Measurements from ENCODE around the gene NKX1-1.

DNA sequence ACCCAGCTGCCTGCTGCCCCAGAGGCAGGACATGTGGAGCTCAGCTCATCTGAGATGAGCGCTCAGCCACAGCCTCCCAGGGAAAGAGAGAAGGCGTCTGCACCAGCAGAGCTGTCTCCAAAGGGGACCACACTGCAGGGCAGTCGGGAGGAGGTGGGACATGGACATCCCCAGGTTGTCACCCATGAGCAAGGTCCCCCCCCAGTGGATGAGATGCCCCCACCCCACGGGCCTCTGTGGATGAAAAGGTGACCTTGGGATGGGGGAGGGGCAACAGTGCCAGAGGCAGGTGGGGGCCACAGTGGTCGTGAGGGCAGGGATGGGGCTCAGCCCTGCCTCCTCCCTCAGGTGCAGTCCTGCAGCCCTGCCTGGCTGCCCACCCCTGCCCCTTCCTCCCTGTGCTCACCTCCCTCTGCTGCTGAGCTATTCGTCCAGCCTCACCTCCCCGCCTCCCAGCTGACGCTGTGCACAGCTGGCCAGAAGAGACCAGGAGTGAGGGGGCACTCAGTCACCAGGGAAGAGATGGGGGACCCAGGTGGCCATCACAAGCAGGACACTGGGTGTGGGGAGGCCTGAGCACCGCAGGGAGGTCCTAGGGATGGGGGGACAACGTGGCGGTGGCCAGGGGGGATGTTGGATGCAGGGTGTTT is 9.3 kb downstream of the NKX1-1 start:
- TF ChIP-seq, protein P1, sequence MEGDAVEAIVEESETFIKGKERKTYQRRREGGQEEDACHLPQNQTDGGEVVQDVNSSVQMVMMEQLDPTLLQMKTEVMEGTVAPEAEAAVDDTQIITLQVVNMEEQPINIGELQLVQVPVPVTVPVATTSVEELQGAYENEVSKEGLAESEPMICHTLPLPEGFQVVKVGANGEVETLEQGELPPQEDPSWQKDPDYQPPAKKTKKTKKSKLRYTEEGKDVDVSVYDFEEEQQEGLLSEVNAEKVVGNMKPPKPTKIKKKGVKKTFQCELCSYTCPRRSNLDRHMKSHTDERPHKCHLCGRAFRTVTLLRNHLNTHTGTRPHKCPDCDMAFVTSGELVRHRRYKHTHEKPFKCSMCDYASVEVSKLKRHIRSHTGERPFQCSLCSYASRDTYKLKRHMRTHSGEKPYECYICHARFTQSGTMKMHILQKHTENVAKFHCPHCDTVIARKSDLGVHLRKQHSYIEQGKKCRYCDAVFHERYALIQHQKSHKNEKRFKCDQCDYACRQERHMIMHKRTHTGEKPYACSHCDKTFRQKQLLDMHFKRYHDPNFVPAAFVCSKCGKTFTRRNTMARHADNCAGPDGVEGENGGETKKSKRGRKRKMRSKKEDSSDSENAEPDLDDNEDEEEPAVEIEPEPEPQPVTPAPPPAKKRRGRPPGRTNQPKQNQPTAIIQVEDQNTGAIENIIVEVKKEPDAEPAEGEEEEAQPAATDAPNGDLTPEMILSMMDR (IDR thresholded peaks at IDR 0.05; ENCODE audit: poor library complexity, severe bottlenecking): no peak
- TF ChIP-seq POLR2AphosphoS5 (IDR thresholded peaks at IDR 0.05) (no peak), TAF1 (IDR thresholded peaks at IDR 0.05; ENCODE audit: low read depth) (no peak)
- TF ChIP-seq, protein P2, sequence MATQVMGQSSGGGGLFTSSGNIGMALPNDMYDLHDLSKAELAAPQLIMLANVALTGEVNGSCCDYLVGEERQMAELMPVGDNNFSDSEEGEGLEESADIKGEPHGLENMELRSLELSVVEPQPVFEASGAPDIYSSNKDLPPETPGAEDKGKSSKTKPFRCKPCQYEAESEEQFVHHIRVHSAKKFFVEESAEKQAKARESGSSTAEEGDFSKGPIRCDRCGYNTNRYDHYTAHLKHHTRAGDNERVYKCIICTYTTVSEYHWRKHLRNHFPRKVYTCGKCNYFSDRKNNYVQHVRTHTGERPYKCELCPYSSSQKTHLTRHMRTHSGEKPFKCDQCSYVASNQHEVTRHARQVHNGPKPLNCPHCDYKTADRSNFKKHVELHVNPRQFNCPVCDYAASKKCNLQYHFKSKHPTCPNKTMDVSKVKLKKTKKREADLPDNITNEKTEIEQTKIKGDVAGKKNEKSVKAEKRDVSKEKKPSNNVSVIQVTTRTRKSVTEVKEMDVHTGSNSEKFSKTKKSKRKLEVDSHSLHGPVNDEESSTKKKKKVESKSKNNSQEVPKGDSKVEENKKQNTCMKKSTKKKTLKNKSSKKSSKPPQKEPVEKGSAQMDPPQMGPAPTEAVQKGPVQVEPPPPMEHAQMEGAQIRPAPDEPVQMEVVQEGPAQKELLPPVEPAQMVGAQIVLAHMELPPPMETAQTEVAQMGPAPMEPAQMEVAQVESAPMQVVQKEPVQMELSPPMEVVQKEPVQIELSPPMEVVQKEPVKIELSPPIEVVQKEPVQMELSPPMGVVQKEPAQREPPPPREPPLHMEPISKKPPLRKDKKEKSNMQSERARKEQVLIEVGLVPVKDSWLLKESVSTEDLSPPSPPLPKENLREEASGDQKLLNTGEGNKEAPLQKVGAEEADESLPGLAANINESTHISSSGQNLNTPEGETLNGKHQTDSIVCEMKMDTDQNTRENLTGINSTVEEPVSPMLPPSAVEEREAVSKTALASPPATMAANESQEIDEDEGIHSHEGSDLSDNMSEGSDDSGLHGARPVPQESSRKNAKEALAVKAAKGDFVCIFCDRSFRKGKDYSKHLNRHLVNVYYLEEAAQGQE (IDR thresholded peaks at IDR 0.05; ENCODE audit: borderline replicate concordance): no peak

Data from neural cell (in vitro differentiated cells).